Kidney (tissue), 14 donors: ENCODE results near the gene OR2A12. TPM values are rescaled to one million over a fixed set of nuclear protein-coding genes. Genes with fewer than 3 reads are reported as not detected.
"Not testable (repeated sequence)": the region's sequence is repeated elsewhere in the genome, so short reads cannot be mapped to it uniquely, and the experiment has no call there.

Experiments used
- DNase-seq, 5 donors: peaks; one replicate each; pipeline ENCODE4 v3.0.0-alpha.2; 2013 to 2020
- FAIRE-seq: peaks from 2 replicates; lab custom pipeline; 2012; peaks lifted over from hg19 to GRCh38; lab: Jason Lieb, UNC
- H3K27ac ChIP-seq, 2 donors: one replicate each; pipeline ENCODE4 v1.7.0; 2013; ENCODE audit warnings: low read depth in 2 of 2, low read length in 2 of 2, inconsistent platforms in 1 of 2
- H3K27me3 ChIP-seq: one replicate; pipeline ENCODE4 v1.7.1; 2013; ENCODE audit warnings: low read length, inconsistent platforms; ENCODE audit not compliant: control insufficient read depth, insufficient read depth
- H3K36me3 ChIP-seq, 3 donors: one replicate each; pipeline versions ENCODE4 v1.7.0 to v1.7.1; 2013; ENCODE audit warnings: low read length in 3 of 3, control low read depth in 1 of 3, inconsistent platforms in 1 of 3; ENCODE audit not compliant: insufficient read depth in 3 of 3, control insufficient read depth in 2 of 3
- H3K4me1 ChIP-seq, 3 donors: one replicate each; pipeline versions ENCODE4 v1.7.0 to v1.7.1; 2013; ENCODE audit warnings: low read length in 3 of 3, inconsistent platforms in 1 of 3, low read depth in 1 of 3; ENCODE audit not compliant: control insufficient read depth in 2 of 3, insufficient read depth in 2 of 3
- H3K4me3 ChIP-seq, 3 donors: one replicate each; pipeline versions ENCODE4 v1.7.0 to v1.8.1; 2013; ENCODE audit warnings: low read length in 3 of 3, control low read depth in 1 of 3, inconsistent platforms in 1 of 3
- H3K9ac ChIP-seq, 3 donors: one replicate each; pipeline versions ENCODE4 v1.7.0 to v1.7.1; 2013; ENCODE audit warnings: low read length in 3 of 3, control low read depth in 1 of 3, inconsistent platforms in 1 of 3
- H3K9me3 ChIP-seq, 3 donors: one replicate each; pipeline versions ENCODE4 v1.7.0 to v1.7.1; 2013; ENCODE audit warnings: low read length in 3 of 3, control low read depth in 1 of 3, inconsistent platforms in 1 of 3; ENCODE audit not compliant: control insufficient read depth in 2 of 3, insufficient read depth in 1 of 3
- intact Hi-C: fragments of 100-400 bp; cut with DNase I; formaldehyde crosslinking; loops from one replicate; pipeline ENCODE4 v1.11.1; 2022
- polyA plus RNA-seq: library from polyadenylated mRNA; stranded (reverse); fragments of 350-450 nt; fragmentation: Illumina TruSeq; extraction: RNeasy Lipid Tissue Mini Kit (QIAGEN cat#74804); gene quantifications from one replicate; pipeline ENCODE4 v1.2.3, GENCODE V29; 2014; ENCODE audit warnings: low read depth, low replicate concordance; ENCODE audit not compliant: insufficient read depth
- total RNA-seq: library from RNA; stranded (reverse); fragmentation: NEBNext Ultra II Directional; extraction: Animal tissue kit (Norgen Biotek cat#: 25700); gene quantifications from one replicate; pipeline ENCODE4 v1.2.1, GENCODE V29; 2021
- TF ChIP-seq, protein P1 (sequence below): IDR thresholded peaks from 3 replicates; pipeline ENCODE4 v1.5.1; 2012; ENCODE audit warnings: mild to moderate bottlenecking, moderate library complexity, borderline replicate concordance; ENCODE audit not compliant: insufficient read depth; ENCODE audit errors: extremely low read depth
- donor health status: control.
- donor health status: control.
- donor health status: control.
- donor health status: control.
- donor health status: control.
- donor health status: DM: yes; HTN: yes; CAD: no.
- donor health status: Normal renal cell carcinoma (clear cell type).

OR2A12 gene
- total and polyA plus RNA-seq, 2 donors from 2014 or later, result not detected

DNA sequence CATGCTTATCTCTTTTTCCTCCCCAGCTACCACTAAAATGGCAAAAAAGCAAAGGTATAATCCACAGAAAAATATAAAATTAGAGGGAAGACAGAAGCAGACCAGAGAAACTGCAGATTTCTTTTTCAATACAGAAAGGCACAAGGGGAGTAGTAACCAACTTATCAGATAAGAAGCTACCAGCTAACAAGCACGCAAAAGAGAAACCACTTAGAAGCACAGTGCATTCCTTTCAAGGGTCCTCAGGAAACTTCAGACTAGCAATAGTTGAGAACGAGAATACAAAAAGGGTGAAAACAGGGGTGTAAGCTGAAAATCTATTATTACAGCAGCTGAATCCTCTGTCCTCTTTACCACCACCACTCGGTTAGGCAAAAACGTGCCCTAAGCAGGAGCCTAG, 47.2 kb upstream of the OR2A12 start:
- H3K27ac ChIP-seq, result no peak overlapping the region
- intact Hi-C loops, result no loop called here
- no peaks in the 10 kb centered on the region for H3K36me3 ChIP-seq
- TF ChIP-seq, protein P1, sequence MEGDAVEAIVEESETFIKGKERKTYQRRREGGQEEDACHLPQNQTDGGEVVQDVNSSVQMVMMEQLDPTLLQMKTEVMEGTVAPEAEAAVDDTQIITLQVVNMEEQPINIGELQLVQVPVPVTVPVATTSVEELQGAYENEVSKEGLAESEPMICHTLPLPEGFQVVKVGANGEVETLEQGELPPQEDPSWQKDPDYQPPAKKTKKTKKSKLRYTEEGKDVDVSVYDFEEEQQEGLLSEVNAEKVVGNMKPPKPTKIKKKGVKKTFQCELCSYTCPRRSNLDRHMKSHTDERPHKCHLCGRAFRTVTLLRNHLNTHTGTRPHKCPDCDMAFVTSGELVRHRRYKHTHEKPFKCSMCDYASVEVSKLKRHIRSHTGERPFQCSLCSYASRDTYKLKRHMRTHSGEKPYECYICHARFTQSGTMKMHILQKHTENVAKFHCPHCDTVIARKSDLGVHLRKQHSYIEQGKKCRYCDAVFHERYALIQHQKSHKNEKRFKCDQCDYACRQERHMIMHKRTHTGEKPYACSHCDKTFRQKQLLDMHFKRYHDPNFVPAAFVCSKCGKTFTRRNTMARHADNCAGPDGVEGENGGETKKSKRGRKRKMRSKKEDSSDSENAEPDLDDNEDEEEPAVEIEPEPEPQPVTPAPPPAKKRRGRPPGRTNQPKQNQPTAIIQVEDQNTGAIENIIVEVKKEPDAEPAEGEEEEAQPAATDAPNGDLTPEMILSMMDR, result no peak
- no peaks in the 10 kb centered on the region for H3K9me3 ChIP-seq
- no peak for FAIRE-seq
- no peaks in the 10 kb centered on the region for H3K27me3 ChIP-seq
- H3K4me3 ChIP-seq, result no peak overlapping the region
- H3K9ac ChIP-seq, result no peak overlapping the region
- DNase-seq, result no peak
- no peaks in the 10 kb centered on the region for H3K4me1 ChIP-seq

GRCh38 chr7:144048648-144049047, 37.4 kb upstream of the OR2A12 start, which contains the start of gene OR2A5:
Gene OR2A5 (plus strand): TSS chr7:144048948. CDS start chr7:144050402, 1,454 bp downstream.
- H3K4me3 ChIP-seq, result no peak within 1 kb of the TSS
- no peak for DNase-seq
- no peak within 1 kb of the TSS for H3K27ac ChIP-seq
- no peaks in the 10 kb centered on the region for H3K4me1 ChIP-seq
- no peaks in the 10 kb centered on the region for H3K9me3 ChIP-seq
- intact Hi-C loops, result no loop called here
- TF ChIP-seq, protein P1, result no peak
- no peak for FAIRE-seq
- H3K9ac ChIP-seq, result no peak within 1 kb of the TSS
- H3K27me3 ChIP-seq, result no peaks in the 10 kb centered on the region
- no peaks in the 10 kb centered on the region for H3K36me3 ChIP-seq

DNA sequence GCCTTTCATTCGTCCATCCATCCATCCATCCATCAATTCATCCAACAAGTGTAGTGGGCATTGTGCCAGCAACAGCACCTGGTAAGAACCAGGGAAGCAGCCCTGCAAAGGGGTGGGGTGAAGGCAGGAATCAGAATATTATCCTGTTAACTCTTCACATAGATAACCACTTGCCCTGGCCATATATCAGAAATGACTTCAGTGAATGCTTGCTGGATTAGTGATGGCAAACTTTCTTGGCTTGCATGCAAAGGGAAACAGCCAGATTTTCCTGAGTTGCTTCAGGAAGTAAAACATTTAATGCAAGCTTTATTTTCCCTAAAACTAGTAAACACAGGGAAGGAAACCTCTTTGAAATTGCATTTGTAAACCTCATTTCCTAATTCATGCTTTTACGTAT, 36.6 kb upstream of the OR2A12 start:
- no peaks in the 10 kb centered on the region for H3K9me3 ChIP-seq
- no peak overlapping the region for H3K27ac ChIP-seq
- no peak for DNase-seq
- no peak for FAIRE-seq
- H3K4me1 ChIP-seq, result no peaks in the 10 kb centered on the region
- no peaks in the 10 kb centered on the region for H3K27me3 ChIP-seq
- no peaks in the 10 kb centered on the region for H3K36me3 ChIP-seq
- no peak overlapping the region for H3K9ac ChIP-seq
- intact Hi-C loops, result no loop called here
- TF ChIP-seq, protein P1, result no peak
- no peak overlapping the region for H3K4me3 ChIP-seq

DNA sequence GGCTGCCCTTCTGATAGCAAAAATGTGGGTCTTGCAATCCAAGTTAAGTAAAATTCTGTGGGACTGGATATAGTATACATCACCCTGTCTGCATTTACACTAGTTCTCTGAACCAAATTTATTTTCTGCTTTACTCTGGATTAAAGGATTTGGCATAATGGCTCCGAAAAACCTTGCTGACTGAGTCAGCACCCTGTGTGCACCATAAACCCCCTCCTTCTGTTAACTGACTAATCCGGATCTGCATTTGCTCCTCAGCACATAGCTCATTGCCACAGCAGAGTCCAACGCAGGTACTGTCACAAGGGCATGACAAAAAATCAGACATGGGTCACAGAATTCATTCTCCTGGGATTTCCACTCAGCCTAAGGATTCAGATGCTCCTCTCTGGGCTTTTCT, 36.0 kb upstream of the OR2A12 start:
- Histone ChIP-seq H3K36me3 (no peaks in the 10 kb centered on the region), H3K9ac (no peak overlapping the region), H3K4me3 (no peak overlapping the region), H3K4me1 (no peaks in the 10 kb centered on the region), H3K9me3 (no peaks in the 10 kb centered on the region), H3K27ac (no peak overlapping the region), H3K27me3 (no peaks in the 10 kb centered on the region)
- intact Hi-C loops, result no loop called here
- FAIRE-seq, result no peak
- TF ChIP-seq, protein P1, result no peak
- no peak for DNase-seq

DNA sequence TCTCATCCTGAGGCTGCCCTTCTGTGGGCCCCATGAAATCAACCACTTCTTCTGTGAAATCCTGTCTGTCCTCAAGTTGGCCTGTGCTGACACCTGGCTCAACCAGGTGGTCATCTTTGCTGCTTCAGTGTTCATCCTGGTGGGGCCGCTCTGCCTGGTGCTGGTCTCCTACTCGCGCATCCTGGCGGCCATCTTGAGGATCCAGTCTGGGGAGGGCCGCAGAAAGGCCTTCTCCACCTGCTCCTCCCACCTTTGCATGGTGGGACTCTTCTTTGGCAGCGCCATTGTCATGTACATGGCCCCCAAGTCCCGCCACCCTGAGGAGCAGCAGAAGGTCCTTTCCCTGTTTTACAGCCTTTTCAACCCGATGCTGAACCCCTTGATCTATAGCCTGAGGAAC, 35.2 kb upstream of the OR2A12 start:
- H3K4me1 ChIP-seq, H3K36me3 ChIP-seq, H3K9ac ChIP-seq, H3K27ac ChIP-seq, H3K9me3 ChIP-seq, H3K4me3 ChIP-seq, H3K27me3 ChIP-seq, intact Hi-C loops, FAIRE-seq: not testable (repeated sequence)
- peak in 1 of 5 donors; percentile 38 for DNase-seq
